Measurements from ENCODE around the gene PTPRN2. TPM values are rescaled to one million over a fixed set of nuclear protein-coding genes. Genes with fewer than 3 reads are reported as not detected.

PTPRN2 gene
- total and polyA plus RNA-seq, 2 donors (not counting 3 experiments of a cell fraction or from before 2014, with no cell fraction given), result 0.62 to 0.88 TPM

- Histone ChIP-seq H3K36me3 (ENCODE audit: control insufficient read depth in 2 of 2, extremely low read depth in 1 of 2, insufficient read depth in 2 of 2, low read length in 2 of 2) (no peaks in the 10 kb centered on the region), H3K27ac (ENCODE audit: insufficient read depth, low read depth, low read length) (no peak overlapping the region), H3K9me1 (replicated peaks; ENCODE audit: control insufficient read depth, extremely low read depth, insufficient read depth, low read length) (no peaks in the 10 kb centered on the region), H3K9me3 (replicated peaks; ENCODE audit: control insufficient read depth, insufficient read depth, low read length) (peaks cover 12% of the 10 kb centered on the region), H3K27me3 (ENCODE audit: control insufficient read depth in 2 of 2, insufficient read depth in 2 of 2, low read length in 2 of 2) (no peaks in the 10 kb centered on the region), H2AFZ (ENCODE audit: low read depth, low read length) (no peak overlapping the region), H3K4me2 (ENCODE audit: insufficient read depth, low read length) (no peak overlapping the region), H3K9ac (replicated peaks; ENCODE audit: extremely low read depth, insufficient read depth, low read length) (no peak overlapping the region), H3K4me1 (ENCODE audit: control insufficient read depth, extremely low read depth, insufficient read depth, low read length) (no peaks in the 10 kb centered on the region), H4K20me1 (replicated peaks; ENCODE audit: control insufficient read depth, extremely low read depth, insufficient read depth, low read length) (no peaks in the 10 kb centered on the region), H3K4me3 (replicated peaks in 1 of 3; ENCODE audit: insufficient read depth in 1 of 3, low read depth in 1 of 3, low read length in 3 of 3) (no peak overlapping the region), H3K79me2 (ENCODE audit: control insufficient read depth, insufficient read depth, low read length) (no peaks in the 10 kb centered on the region)
- ChIA-PET CTCF (no interaction called here), POLR2A (no interaction called here)
- TF ChIP-seq GATA2 (IDR thresholded peaks at IDR 0.05; ENCODE audit: insufficient read depth, insufficient read length, low read depth, low read length), result no peak
- no peak for TF ChIP-seq EZH2 (IDR thresholded peaks at IDR 0.05; ENCODE audit: borderline replicate concordance, low read depth, low read length, severe bottlenecking)
- TF ChIP-seq CTCF (IDR thresholded peaks at IDR 0.05; ENCODE audit: extremely low read depth in 1 of 2, insufficient read depth in 1 of 2, low read depth in 1 of 2, low read length in 2 of 2), result no peak
- TF ChIP-seq MYC (IDR thresholded peaks at IDR 0.05; ENCODE audit: low read depth, low read length), result no peak
- TF ChIP-seq FOS (IDR thresholded peaks at IDR 0.05; ENCODE audit: borderline replicate concordance, insufficient read depth, low read length), result no peak
- no peak for TF ChIP-seq POLR2A (IDR thresholded peaks at IDR 0.05; ENCODE audit: low read depth, low read length)
- no peak for TF ChIP-seq MAX (IDR thresholded peaks at IDR 0.05; ENCODE audit: insufficient read depth, insufficient read length)
- no peak for TF ChIP-seq JUN (IDR thresholded peaks at IDR 0.05; ENCODE audit: borderline replicate concordance, insufficient read depth, insufficient read length, low read depth)
- no peak for TF ChIP-seq POLR2AphosphoS5 (IDR thresholded peaks at IDR 0.05; ENCODE audit: insufficient read depth, low read depth, low read length)
- intact Hi-C loops (cut with micrococcal nuclease), result no loop called here
- no peak for FAIRE-seq
- no peak for DNase-seq (ENCODE audit: low read depth, low spot score)
- dilution Hi-C loops (cut with MboI; ENCODE audit: extremely low pct_ligation_motif_present, low sequenced_read_pairs), result no loop called here
- BruUV-seq (replicated peaks), result no TSS peak
These were observed 307.8 kb downstream of the PTPRN2 start for GRCh38 chr7:158279539-158280447.

All from endothelial cell of umbilical vein (primary cell).